WTC11 (cell line): Measurements from ENCODE around the gene SSNA1. TPM values are rescaled to one million over a fixed set of nuclear protein-coding genes. Genes with fewer than 3 reads are reported as not detected.
A peak's percentile ranks its signal among the peaks of the same experiment; 100 is the strongest.

Experiments
- ATAC-seq: fragments of 200-7000 bp; cut with Tn5 transposase; 2 replicates; pipeline ENCODE4 v1.10.0; 2021; ENCODE audit warnings: mild to moderate bottlenecking, moderate library complexity
- CTCF ChIA-PET: fragments of 300-600 bp; sonication (Branson Sonifier 250); formaldehyde crosslinking; loops from one replicate; lab custom pipeline; 2021; ENCODE audit warnings: antibody characterized with exemption; lab: Charles Lee
- POLR2A ChIA-PET: fragments of 350-600 bp; sonication (Branson Sonifier 250); formaldehyde crosslinking; loops from one replicate; lab custom pipeline; 2021; ENCODE audit warnings: antibody characterized with exemption; lab: Charles Lee
- DNase-seq: peaks from one replicate; pipeline ENCODE4 v3.0.0; 2021; ENCODE audit warnings: low spot score
- H3K27ac Mint-ChIP-seq: 2 replicates; pipeline ENCODE4 v1.8.0; 2021; ENCODE audit warnings: mixed read lengths
- H3K27me3 Mint-ChIP-seq: 2 replicates; pipeline ENCODE4 v1.8.0; 2021; ENCODE audit warnings: low read depth, mild to moderate bottlenecking, moderate library complexity, mixed read lengths
- H3K36me3 Mint-ChIP-seq: 2 replicates; pipeline ENCODE4 v1.8.0; 2021; ENCODE audit warnings: mixed read lengths
- H3K4me1 Mint-ChIP-seq: 2 replicates; pipeline ENCODE4 v1.8.0; 2022; ENCODE audit warnings: mixed read lengths
- H3K4me3 Mint-ChIP-seq: 2 replicates; pipeline ENCODE4 v1.8.0; 2021; ENCODE audit warnings: mild to moderate bottlenecking, moderate library complexity, mixed read lengths
- H3K9me3 Mint-ChIP-seq: 2 replicates; pipeline ENCODE4 v1.8.0; 2021; ENCODE audit warnings: mixed read lengths
- ATF1 ChIP-seq: sonication (generic); formaldehyde crosslinking; IDR thresholded peaks from 2 replicates; pipeline ENCODE4 v1.8.1; 2023; ENCODE audit warnings: mild to moderate bottlenecking, moderate library complexity, missing genetic modification reagents
- JAZF1 ChIP-seq: fragments of 250-450 bp; sonication (Bioruptor Pico); IDR thresholded peaks from 2 replicates; pipeline ENCODE4 v1.9.0; 2021; ENCODE audit warnings: moderate library complexity, mild to moderate bottlenecking, inconsistent platforms
- MYBL2 ChIP-seq: sonication (generic); formaldehyde crosslinking; IDR thresholded peaks from 2 replicates; pipeline ENCODE4 v1.8.1; 2023; ENCODE audit warnings: mild to moderate bottlenecking, moderate library complexity, missing genetic modification reagents
- NR3C1 ChIP-seq: sonication (generic); formaldehyde crosslinking; conservative IDR thresholded peaks from 2 replicates; pipeline ENCODE4 v1.8.1; 2023; ENCODE audit warnings: low read depth, mild to moderate bottlenecking, missing genetic modification reagents
- SOX15 ChIP-seq: fragments of 250-450 bp; sonication (Bioruptor Pico); IDR thresholded peaks from 2 replicates; pipeline ENCODE4 v1.9.0; 2021; ENCODE audit warnings: mild to moderate bottlenecking
- SP1 ChIP-seq: sonication (generic); formaldehyde crosslinking; conservative IDR thresholded peaks from 2 replicates; pipeline ENCODE4 v1.8.1; 2022; ENCODE audit warnings: missing genetic modification reagents
- ZNF263 ChIP-seq: sonication (generic); formaldehyde crosslinking; IDR thresholded peaks from 2 replicates; pipeline ENCODE4 v1.8.1; 2022; ENCODE audit warnings: low read depth, mild to moderate bottlenecking, moderate library complexity, missing genetic modification reagents
- ZNF671 ChIP-seq: fragments of 250-450 bp; sonication (Bioruptor Pico); IDR thresholded peaks from 2 replicates; pipeline ENCODE4 v1.8.0; 2021; ENCODE audit warnings: mild to moderate bottlenecking
- total RNA-seq: library from RNA; stranded (reverse); gene quantifications from 3 replicates; pipeline ENCODE4 v1.2.3, GENCODE V29; 2021
- TF ChIP-seq, protein P1 (sequence below): sonication (generic); formaldehyde crosslinking; IDR thresholded peaks from 2 replicates; pipeline ENCODE4 v1.8.0; 2022; ENCODE audit warnings: mild to moderate bottlenecking, missing genetic modification reagents
- TF ChIP-seq, protein P2 (sequence below): sonication (generic); formaldehyde crosslinking; IDR thresholded peaks from 2 replicates; pipeline ENCODE4 v1.8.0; 2022; ENCODE audit warnings: mild to moderate bottlenecking, missing genetic modification reagents
- TF ChIP-seq, protein P3 (sequence below): fragments of 250-450 bp; sonication (Bioruptor Pico); conservative IDR thresholded peaks from 2 replicates; pipeline ENCODE4 v1.9.0; 2021; ENCODE audit warnings: mild to moderate bottlenecking
- TF ChIP-seq, protein P4 (sequence below): sonication (generic); formaldehyde crosslinking; IDR thresholded peaks from 2 replicates; pipeline ENCODE4 v1.8.1; 2023; ENCODE audit warnings: mild to moderate bottlenecking, missing genetic modification reagents
- TF ChIP-seq, protein P5 (sequence below): fragments of 250-450 bp; sonication (Bioruptor Pico); IDR thresholded peaks from 2 replicates; pipeline ENCODE4 v2.1.2; 2022; ENCODE audit warnings: mild to moderate bottlenecking, moderate library complexity

SSNA1 gene
- total RNA-seq, 1 experiment from 2014 or later: 102 TPM

DNA sequence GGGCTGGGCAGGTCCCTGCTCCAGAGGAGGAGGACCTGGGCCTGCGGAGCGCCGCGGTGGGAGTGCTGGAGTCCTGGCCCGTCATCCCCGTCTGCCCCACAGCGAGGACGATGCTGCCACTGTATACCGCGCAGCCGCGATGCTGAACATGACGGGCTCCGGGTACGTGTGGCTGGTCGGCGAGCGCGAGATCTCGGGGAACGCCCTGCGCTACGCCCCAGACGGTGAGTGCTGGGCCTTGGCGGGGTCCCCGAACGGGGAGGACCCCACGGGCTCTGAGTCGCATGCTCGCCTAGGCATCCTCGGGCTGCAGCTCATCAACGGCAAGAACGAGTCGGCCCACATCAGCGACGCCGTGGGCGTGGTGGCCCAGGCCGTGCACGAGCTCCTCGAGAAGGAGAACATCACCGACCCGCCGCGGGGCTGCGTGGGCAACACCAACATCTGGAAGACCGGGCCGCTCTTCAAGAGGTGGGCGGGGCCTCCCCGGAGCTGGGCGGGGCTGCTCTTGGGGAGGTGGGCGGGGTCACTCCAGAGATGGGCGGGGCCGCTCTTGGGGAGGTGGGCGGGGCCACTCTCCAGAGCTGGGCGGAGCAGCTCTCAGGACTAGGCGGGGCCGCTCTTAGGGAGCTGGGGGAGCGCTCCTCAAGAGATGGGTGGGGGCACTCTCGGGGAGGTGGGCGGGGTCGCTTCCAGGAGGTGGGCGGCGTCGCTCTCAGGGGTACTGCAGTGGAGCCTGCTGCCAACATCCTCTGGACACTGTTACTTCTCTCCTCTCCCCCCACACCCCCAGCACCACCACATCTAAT is 31.7 kb upstream of the SSNA1 start:
- TF ChIP-seq, protein P1, sequence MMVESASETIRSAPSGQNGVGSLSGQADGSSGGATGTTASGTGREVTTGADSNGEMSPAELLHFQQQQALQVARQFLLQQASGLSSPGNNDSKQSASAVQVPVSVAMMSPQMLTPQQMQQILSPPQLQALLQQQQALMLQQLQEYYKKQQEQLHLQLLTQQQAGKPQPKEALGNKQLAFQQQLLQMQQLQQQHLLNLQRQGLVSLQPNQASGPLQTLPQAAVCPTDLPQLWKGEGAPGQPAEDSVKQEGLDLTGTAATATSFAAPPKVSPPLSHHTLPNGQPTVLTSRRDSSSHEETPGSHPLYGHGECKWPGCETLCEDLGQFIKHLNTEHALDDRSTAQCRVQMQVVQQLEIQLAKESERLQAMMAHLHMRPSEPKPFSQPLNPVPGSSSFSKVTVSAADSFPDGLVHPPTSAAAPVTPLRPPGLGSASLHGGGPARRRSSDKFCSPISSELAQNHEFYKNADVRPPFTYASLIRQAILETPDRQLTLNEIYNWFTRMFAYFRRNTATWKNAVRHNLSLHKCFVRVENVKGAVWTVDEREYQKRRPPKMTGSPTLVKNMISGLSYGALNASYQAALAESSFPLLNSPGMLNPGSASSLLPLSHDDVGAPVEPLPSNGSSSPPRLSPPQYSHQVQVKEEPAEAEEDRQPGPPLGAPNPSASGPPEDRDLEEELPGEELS (CRISPR knock-in tag): no peak
- peak; percentile 49; the same call in 1 of the 2 replicates for TF ChIP-seq SP1
- TF ChIP-seq ZNF263 (CRISPR knock-in tag): peak; percentile 63; the same call in 1 of the 2 replicates
- TF ChIP-seq SOX15: no peak
- no peak for TF ChIP-seq ZNF671 (CRISPR knock-in tag)
- TF ChIP-seq JAZF1 (CRISPR knock-in tag): no peak
- no peak for TF ChIP-seq NR3C1
- TF ChIP-seq, protein P2, sequence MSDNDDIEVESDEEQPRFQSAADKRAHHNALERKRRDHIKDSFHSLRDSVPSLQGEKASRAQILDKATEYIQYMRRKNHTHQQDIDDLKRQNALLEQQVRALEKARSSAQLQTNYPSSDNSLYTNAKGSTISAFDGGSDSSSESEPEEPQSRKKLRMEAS (CRISPR knock-in tag): 0 out of 2 replicates have a peak, but pooled peaks have one; percentile 18
- Mint-ChIP-seq H3K9me3 (no peaks in the 10 kb centered on the region), H3K4me1 (no peaks in the 10 kb centered on the region), H3K27me3 (peaks cover 66% of the 10 kb centered on the region), H3K4me3 (peak overlapping the region; percentile 64), H3K36me3 (no peaks in the 10 kb centered on the region), H3K27ac (no peak overlapping the region)
- ATAC-seq (peak; percentile 72), DNase-seq (peak; percentile 75)
- ChIA-PET CTCF (interaction anchor here (0.6 to 2.2 kb wide), 15 partner anchors 13 to 274 kb away, joined by 3 to 16 read pairs (median 6); partner anchors contain the start of genes LRRC26, NPDC1 and RNF224), POLR2A (interaction anchor here (1.0 kb wide), 1 partner anchor 27 kb away, joined by 7 read pairs; no protein-coding TSS in a partner anchor)

DNA sequence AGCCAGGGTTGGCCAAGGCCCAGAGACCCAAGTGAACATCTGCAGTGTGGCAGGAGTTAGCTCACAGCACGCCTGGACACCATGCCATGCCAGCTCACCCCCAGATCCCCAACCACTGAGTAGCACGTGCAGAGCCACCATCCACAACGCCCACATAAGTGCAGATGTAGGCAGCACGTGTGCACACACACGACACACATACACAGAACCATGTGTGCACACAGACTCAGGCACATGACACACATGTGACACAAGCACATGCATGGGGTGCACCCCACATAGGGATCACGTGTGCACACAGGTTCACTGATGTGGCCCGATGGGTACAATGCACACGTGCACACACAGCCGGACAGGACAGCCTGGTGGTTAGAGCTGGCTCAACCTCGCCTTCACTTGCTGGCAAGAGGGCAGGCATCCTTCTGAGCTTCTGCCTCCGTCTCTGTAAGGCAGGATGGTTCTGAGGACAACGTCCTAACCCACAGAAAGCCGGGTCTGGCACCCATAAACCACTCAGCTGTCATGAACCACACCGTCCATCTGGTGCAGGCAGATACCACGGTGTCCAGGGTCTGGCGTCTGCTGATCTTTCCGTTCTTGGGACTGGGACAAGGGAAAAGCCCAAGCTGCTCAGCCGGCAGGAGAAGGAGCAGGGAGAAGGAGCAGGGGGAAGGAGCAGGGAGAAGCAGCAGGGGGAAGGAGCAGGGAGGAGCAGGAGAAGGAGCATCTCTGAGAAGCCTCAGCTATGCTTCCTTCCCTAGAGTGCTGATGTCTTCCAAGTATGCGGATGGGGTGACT is 30.7 kb upstream of the SSNA1 start:
- H3K27ac Mint-ChIP-seq: no peak overlapping the region
- no peaks in the 10 kb centered on the region for H3K9me3 Mint-ChIP-seq
- ChIA-PET CTCF (interaction anchor here (0.8 to 1.8 kb wide), 10 partner anchors 18 to 180 kb away, joined by 3 to 15 read pairs (median 6); partner anchors contain the start of gene NPDC1), POLR2A (interaction anchor here (1.0 kb wide), 1 partner anchor 28 kb away, joined by 7 read pairs; no protein-coding TSS in a partner anchor)
- ATAC-seq (no peak), DNase-seq (no peak)
- no peak for TF ChIP-seq ATF1 (CRISPR knock-in tag)
- TF ChIP-seq, protein P3, sequence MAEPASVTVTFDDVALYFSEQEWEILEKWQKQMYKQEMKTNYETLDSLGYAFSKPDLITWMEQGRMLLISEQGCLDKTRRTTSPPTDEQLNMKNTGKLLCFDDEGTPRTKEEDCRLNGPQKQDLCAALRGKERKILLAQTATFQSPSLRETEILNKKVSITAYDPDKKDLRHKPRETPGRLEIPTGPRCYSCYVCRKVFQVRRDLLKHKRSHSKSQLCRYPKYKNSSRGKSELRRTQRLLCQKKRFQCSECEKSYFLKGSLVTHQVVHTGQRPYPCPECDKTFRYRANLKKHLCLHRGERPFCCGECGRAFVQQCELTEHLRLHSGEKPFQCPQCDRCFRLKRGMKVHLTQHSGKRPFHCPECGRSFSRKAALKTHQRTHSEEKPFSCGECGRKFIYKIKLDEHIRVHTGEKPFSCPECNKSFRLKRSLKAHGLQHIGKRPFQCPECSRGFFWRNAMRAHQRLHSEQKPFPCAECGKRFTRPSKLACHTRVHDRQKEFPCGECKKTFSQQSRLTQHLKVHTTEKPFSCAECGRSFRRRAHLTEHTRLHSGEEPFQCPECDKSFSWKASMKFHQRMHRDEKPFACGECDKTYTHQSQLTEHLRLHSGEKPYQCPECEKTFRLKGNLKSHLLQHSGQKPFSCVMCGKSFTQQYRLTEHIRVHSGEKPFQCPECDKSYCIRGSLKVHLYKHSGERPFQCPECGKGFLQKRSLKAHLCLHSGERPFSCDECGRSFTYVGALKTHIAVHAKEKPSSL (CRISPR knock-in tag): no peak
- TF ChIP-seq, protein P4, sequence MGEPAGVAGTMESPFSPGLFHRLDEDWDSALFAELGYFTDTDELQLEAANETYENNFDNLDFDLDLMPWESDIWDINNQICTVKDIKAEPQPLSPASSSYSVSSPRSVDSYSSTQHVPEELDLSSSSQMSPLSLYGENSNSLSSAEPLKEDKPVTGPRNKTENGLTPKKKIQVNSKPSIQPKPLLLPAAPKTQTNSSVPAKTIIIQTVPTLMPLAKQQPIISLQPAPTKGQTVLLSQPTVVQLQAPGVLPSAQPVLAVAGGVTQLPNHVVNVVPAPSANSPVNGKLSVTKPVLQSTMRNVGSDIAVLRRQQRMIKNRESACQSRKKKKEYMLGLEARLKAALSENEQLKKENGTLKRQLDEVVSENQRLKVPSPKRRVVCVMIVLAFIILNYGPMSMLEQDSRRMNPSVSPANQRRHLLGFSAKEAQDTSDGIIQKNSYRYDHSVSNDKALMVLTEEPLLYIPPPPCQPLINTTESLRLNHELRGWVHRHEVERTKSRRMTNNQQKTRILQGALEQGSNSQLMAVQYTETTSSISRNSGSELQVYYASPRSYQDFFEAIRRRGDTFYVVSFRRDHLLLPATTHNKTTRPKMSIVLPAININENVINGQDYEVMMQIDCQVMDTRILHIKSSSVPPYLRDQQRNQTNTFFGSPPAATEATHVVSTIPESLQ (CRISPR knock-in tag): no peak
- TF ChIP-seq, protein P5, sequence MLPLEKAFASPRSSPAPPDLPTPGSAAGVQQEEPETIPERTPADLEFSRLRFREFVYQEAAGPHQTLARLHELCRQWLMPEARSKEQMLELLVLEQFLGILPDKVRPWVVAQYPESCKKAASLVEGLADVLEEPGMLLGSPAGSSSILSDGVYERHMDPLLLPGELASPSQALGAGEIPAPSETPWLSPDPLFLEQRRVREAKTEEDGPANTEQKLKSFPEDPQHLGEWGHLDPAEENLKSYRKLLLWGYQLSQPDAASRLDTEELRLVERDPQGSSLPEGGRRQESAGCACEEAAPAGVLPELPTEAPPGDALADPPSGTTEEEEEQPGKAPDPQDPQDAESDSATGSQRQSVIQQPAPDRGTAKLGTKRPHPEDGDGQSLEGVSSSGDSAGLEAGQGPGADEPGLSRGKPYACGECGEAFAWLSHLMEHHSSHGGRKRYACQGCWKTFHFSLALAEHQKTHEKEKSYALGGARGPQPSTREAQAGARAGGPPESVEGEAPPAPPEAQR (CRISPR knock-in tag): no peak
- TF ChIP-seq MYBL2: no peak
- H3K27me3 Mint-ChIP-seq: peaks cover 74% of the 10 kb centered on the region
- H3K4me3 Mint-ChIP-seq: no peak overlapping the region
- H3K4me1 Mint-ChIP-seq: no peaks in the 10 kb centered on the region
- no peaks in the 10 kb centered on the region for H3K36me3 Mint-ChIP-seq
